WTC11 (cell line): ENCODE measurements around the gene OPCML. TPM values are rescaled to one million over a fixed set of nuclear protein-coding genes. Genes with fewer than 3 reads are reported as not detected.

Experiments
- ATAC-seq: fragments of 200-7000 bp; cut with Tn5 transposase; 2 replicates; pipeline ENCODE4 v1.10.0; 2021; ENCODE audit warnings: mild to moderate bottlenecking, moderate library complexity
- CTCF ChIA-PET: fragments of 300-600 bp; sonication (Branson Sonifier 250); formaldehyde crosslinking; loops from one replicate; lab custom pipeline; 2021; ENCODE audit warnings: antibody characterized with exemption; lab: Charles Lee
- POLR2A ChIA-PET: fragments of 350-600 bp; sonication (Branson Sonifier 250); formaldehyde crosslinking; loops from one replicate; lab custom pipeline; 2021; ENCODE audit warnings: antibody characterized with exemption; lab: Charles Lee
- DNase-seq: peaks from one replicate; pipeline ENCODE4 v3.0.0; 2021; ENCODE audit warnings: low spot score
- H3K27ac Mint-ChIP-seq: 2 replicates; pipeline ENCODE4 v1.8.0; 2021; ENCODE audit warnings: mixed read lengths
- H3K27me3 Mint-ChIP-seq: 2 replicates; pipeline ENCODE4 v1.8.0; 2021; ENCODE audit warnings: low read depth, mild to moderate bottlenecking, moderate library complexity, mixed read lengths
- H3K36me3 Mint-ChIP-seq: 2 replicates; pipeline ENCODE4 v1.8.0; 2021; ENCODE audit warnings: mixed read lengths
- H3K4me1 Mint-ChIP-seq: 2 replicates; pipeline ENCODE4 v1.8.0; 2022; ENCODE audit warnings: mixed read lengths
- H3K4me3 Mint-ChIP-seq: 2 replicates; pipeline ENCODE4 v1.8.0; 2021; ENCODE audit warnings: mild to moderate bottlenecking, moderate library complexity, mixed read lengths
- H3K9me3 Mint-ChIP-seq: 2 replicates; pipeline ENCODE4 v1.8.0; 2021; ENCODE audit warnings: mixed read lengths
- CREM ChIP-seq: sonication (generic); formaldehyde crosslinking; IDR thresholded peaks from 2 replicates; pipeline ENCODE4 v1.8.1; 2022; ENCODE audit warnings: mild to moderate bottlenecking, missing genetic modification reagents, moderate library complexity
- CTCF ChIP-seq: fragments of 200-600 bp; IDR thresholded peaks from 2 replicates; pipeline ENCODE4 v1.8.0; 2022; ENCODE audit warnings: antibody characterized with exemption
- ELF4 ChIP-seq: sonication (generic); formaldehyde crosslinking; IDR thresholded peaks from 2 replicates; pipeline ENCODE4 v1.8.1; 2022; ENCODE audit warnings: low read depth, mild to moderate bottlenecking, moderate library complexity, missing genetic modification reagents
- FOXJ3 ChIP-seq: sonication (generic); formaldehyde crosslinking; IDR thresholded peaks from 2 replicates; pipeline ENCODE4 v1.9.0; 2021; ENCODE audit warnings: missing genetic modification reagents, mild to moderate bottlenecking, borderline replicate concordance
- GTF2I ChIP-seq: fragments of 250-450 bp; sonication (Bioruptor Pico); conservative IDR thresholded peaks from 2 replicates; pipeline ENCODE4 v1.4.0; 2021; ENCODE audit warnings: mild to moderate bottlenecking
- KAT7 ChIP-seq: sonication (generic); formaldehyde crosslinking; IDR thresholded peaks from 2 replicates; pipeline ENCODE4 v1.8.1; 2023; ENCODE audit warnings: missing genetic modification reagents, mild to moderate bottlenecking, borderline replicate concordance
- MXD4 ChIP-seq: fragments of 250-450 bp; sonication (Bioruptor Pico); IDR thresholded peaks from 2 replicates; pipeline ENCODE4 v1.8.0; 2021; ENCODE audit warnings: mild to moderate bottlenecking, moderate library complexity, borderline replicate concordance
- NFATC4 ChIP-seq: fragments of 250-450 bp; sonication (Bioruptor Pico); IDR thresholded peaks from 2 replicates; pipeline ENCODE4 v1.9.0; 2021; ENCODE audit warnings: mild to moderate bottlenecking
- NFE2L1 ChIP-seq: sonication (generic); formaldehyde crosslinking; IDR thresholded peaks from 2 replicates; pipeline ENCODE4 v1.8.1; 2023; ENCODE audit warnings: missing genetic modification reagents
- NFYB ChIP-seq: sonication (generic); formaldehyde crosslinking; conservative IDR thresholded peaks from 2 replicates; pipeline ENCODE4 v1.8.0; 2022; ENCODE audit warnings: low read depth, missing genetic modification reagents
- SOX15 ChIP-seq: fragments of 250-450 bp; sonication (Bioruptor Pico); IDR thresholded peaks from 2 replicates; pipeline ENCODE4 v1.9.0; 2021; ENCODE audit warnings: mild to moderate bottlenecking
- TP53 ChIP-seq: sonication (generic); formaldehyde crosslinking; IDR thresholded peaks from 2 replicates; pipeline ENCODE4 v1.8.1; 2023; ENCODE audit warnings: mild to moderate bottlenecking, missing genetic modification reagents
- ZBTB21 ChIP-seq: sonication (generic); formaldehyde crosslinking; IDR thresholded peaks from 2 replicates; pipeline ENCODE4 v1.8.1; 2023; ENCODE audit warnings: mild to moderate bottlenecking, missing genetic modification reagents, borderline replicate concordance
- ZMAT4 ChIP-seq: fragments of 250-450 bp; sonication (Bioruptor Pico); IDR thresholded peaks from 2 replicates; pipeline ENCODE4 v1.9.0; 2021; ENCODE audit warnings: mild to moderate bottlenecking
- ZNF121 ChIP-seq: sonication (generic); formaldehyde crosslinking; IDR thresholded peaks from 2 replicates; pipeline ENCODE4 v1.8.0; 2023; ENCODE audit warnings: missing genetic modification reagents
- ZNF317 ChIP-seq: sonication (generic); formaldehyde crosslinking; IDR thresholded peaks from 2 replicates; pipeline ENCODE4 v1.8.1; 2023; ENCODE audit warnings: low read depth, mild to moderate bottlenecking, moderate library complexity, missing genetic modification reagents, borderline replicate concordance
- ZNF396 ChIP-seq: fragments of 250-450 bp; sonication (Bioruptor Pico); IDR thresholded peaks from 2 replicates; pipeline ENCODE4 v1.8.0; 2021; ENCODE audit warnings: mild to moderate bottlenecking, moderate library complexity, borderline replicate concordance
- total RNA-seq: library from RNA; stranded (reverse); gene quantifications from 3 replicates; pipeline ENCODE4 v1.2.3, GENCODE V29; 2021
- TF ChIP-seq, protein P1 (sequence below): sonication (generic); formaldehyde crosslinking; IDR thresholded peaks from 2 replicates; pipeline ENCODE4 v1.8.1; 2022; ENCODE audit warnings: low read depth, mild to moderate bottlenecking, moderate library complexity, missing genetic modification reagents, borderline replicate concordance
- TF ChIP-seq, protein P2 (sequence below): sonication (generic); formaldehyde crosslinking; conservative IDR thresholded peaks from 2 replicates; pipeline ENCODE4 v1.8.1; 2023; ENCODE audit warnings: mild to moderate bottlenecking, low read depth, missing genetic modification reagents, moderate library complexity

The OPCML gene
- total RNA-seq, 1 experiment from 2014 or later: 1.5 TPM

- TF ChIP-seq CTCF: no peak
Observed at GRCh38 chr11:132576706-132577105, 955.6 kb downstream of the OPCML start (continued).

DNA sequence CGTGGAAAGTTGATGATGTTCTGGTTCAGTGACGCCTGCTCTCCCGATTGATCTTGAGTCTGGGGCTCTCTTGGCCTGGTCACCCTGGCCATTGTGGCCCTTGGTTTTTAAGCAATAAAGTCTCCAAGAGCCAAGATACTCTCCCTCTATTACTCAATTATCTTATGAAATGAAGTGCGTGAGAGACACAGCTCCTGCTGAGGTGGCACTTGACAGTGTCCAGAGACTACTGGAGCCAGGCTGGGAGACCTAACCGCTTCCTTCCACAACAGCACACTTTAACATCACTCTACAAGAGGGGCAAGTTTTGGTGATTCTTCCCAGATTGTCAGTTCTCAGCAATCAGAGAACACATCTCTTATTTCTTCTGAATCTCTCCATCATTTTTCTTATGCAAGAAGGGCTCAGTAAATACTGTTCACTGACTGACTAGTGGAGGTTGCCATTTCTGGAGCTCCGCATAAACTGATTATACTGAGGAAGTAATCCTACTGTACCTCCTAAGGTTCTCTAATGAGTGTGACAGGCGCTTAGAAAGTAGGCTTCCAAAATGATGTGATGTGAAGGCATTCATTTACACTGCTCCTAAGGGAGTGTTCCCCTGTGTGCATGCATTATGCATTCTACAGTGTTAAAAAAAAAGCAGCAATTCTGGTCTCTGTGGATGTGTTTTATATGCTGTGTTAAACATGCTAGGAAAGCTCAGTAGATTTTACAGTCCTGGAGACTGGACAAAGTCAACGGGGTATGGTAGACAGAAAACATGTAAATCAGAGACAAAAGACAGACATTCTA is 968.0 kb downstream of the OPCML start:
- ATAC-seq: no peak
- TF ChIP-seq ZNF396 (CRISPR knock-in tag): no peak
- TF ChIP-seq ZMAT4 (CRISPR knock-in tag): no peak
- TF ChIP-seq NFYB: no peak
- TF ChIP-seq NFATC4 (CRISPR knock-in tag): no peak
- no peak for TF ChIP-seq MXD4 (CRISPR knock-in tag)
- TF ChIP-seq, protein P1, sequence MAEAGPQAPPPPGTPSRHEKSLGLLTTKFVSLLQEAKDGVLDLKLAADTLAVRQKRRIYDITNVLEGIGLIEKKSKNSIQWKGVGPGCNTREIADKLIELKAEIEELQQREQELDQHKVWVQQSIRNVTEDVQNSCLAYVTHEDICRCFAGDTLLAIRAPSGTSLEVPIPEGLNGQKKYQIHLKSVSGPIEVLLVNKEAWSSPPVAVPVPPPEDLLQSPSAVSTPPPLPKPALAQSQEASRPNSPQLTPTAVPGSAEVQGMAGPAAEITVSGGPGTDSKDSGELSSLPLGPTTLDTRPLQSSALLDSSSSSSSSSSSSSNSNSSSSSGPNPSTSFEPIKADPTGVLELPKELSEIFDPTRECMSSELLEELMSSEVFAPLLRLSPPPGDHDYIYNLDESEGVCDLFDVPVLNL (CRISPR knock-in tag): no peak

GRCh38 chr11:132563050-132563449 is 969.3 kb downstream of the OPCML start:
- DNase-seq: no peak
- CTCF ChIA-PET: interaction anchor here (0.5 kb wide), 1 partner anchor 519 kb away, joined by 3 read pairs; no protein-coding TSS in a partner anchor
- POLR2A ChIA-PET: no interaction called here
- Mint-ChIP-seq H3K4me3 (no peak overlapping the region), H3K4me1 (no peaks in the 10 kb centered on the region), H3K27ac (no peak overlapping the region), H3K36me3 (no peaks in the 10 kb centered on the region)
- ATAC-seq: no peak
- TF ChIP-seq GTF2I (CRISPR knock-in tag) (no peak), NFE2L1 (CRISPR knock-in tag) (no peak), SOX15 (CRISPR knock-in tag) (no peak), NFATC4 (CRISPR knock-in tag) (no peak), NFYB (no peak), FOXJ3 (CRISPR knock-in tag) (no peak), TP53 (CRISPR knock-in tag) (no peak), ZBTB21 (CRISPR knock-in tag) (no peak), ELF4 (no peak), ZNF317 (CRISPR knock-in tag) (no peak), ZNF121 (CRISPR knock-in tag) (no peak), KAT7 (CRISPR knock-in tag) (no peak), CREM (CRISPR knock-in tag) (no peak)
- TF ChIP-seq, protein P2, sequence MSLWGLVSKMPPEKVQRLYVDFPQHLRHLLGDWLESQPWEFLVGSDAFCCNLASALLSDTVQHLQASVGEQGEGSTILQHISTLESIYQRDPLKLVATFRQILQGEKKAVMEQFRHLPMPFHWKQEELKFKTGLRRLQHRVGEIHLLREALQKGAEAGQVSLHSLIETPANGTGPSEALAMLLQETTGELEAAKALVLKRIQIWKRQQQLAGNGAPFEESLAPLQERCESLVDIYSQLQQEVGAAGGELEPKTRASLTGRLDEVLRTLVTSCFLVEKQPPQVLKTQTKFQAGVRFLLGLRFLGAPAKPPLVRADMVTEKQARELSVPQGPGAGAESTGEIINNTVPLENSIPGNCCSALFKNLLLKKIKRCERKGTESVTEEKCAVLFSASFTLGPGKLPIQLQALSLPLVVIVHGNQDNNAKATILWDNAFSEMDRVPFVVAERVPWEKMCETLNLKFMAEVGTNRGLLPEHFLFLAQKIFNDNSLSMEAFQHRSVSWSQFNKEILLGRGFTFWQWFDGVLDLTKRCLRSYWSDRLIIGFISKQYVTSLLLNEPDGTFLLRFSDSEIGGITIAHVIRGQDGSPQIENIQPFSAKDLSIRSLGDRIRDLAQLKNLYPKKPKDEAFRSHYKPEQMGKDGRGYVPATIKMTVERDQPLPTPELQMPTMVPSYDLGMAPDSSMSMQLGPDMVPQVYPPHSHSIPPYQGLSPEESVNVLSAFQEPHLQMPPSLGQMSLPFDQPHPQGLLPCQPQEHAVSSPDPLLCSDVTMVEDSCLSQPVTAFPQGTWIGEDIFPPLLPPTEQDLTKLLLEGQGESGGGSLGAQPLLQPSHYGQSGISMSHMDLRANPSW (CRISPR knock-in tag): no peak
- TF ChIP-seq, all 79 proteins: peak for 0
- H3K27me3 Mint-ChIP-seq: no peaks in the 10 kb centered on the region
- no peaks in the 10 kb centered on the region for H3K9me3 Mint-ChIP-seq

More for the DNA sequence above, 968.0 kb downstream of the OPCML start:
- DNase-seq: no peak
- Mint-ChIP-seq H3K9me3 (peaks cover 2% of the 10 kb centered on the region; the same call in 1 of the 2 replicates), H3K27me3 (no peaks in the 10 kb centered on the region), H3K36me3 (no peaks in the 10 kb centered on the region), H3K4me1 (no peaks in the 10 kb centered on the region), H3K27ac (no peak overlapping the region), H3K4me3 (no peak overlapping the region)
- ChIA-PET CTCF (no interaction called here), POLR2A (no interaction called here)
